ENCODE measurements around the gene MLLT6.

Gene MLLT6

GRCh38 chr17:38715216-38715943, 10.3 kb downstream of the MLLT6 start:
- CTCF ChIA-PET = interaction anchor here (1.3 to 1.8 kb wide), 3 partner anchors 9 to 20 kb away, joined by 4 to 9 read pairs (median 4); no protein-coding TSS in a partner anchor

DNA sequence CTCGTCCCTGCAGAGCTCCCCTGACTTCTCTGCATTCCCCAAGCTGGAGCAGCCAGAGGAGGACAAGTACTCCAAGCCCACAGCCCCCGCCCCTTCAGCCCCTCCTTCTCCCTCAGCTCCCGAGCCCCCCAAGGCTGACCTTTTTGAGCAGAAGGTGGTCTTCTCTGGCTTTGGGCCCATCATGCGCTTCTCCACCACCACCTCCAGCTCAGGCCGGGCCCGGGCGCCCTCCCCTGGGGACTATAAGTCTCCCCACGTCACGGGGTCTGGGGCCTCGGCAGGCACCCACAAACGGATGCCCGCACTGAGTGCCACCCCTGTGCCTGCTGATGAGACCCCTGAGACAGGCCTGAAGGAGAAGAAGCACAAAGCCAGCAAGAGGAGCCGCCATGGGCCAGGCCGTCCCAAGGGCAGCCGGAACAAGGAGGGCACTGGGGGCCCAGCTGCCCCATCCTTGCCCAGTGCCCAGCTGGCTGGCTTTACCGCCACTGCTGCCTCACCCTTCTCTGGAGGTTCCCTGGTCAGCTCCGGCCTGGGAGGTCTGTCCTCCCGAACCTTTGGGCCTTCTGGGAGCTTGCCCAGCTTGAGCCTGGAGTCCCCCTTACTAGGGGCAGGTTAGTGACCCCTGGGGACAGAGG, 11.4 kb downstream of the MLLT6 start:
- H3K4me1 ChIP-seq (ENCODE audit: control extremely low read depth in 1 of 4, control insufficient read depth in 4 of 4, insufficient read depth in 4 of 4, low read length in 3 of 4) = peaks cover 0 to 12% (median 11%) of the 10 kb centered on the region in 4 experiments
- WGBS (ENCODE audit: insufficient coverage) = 92% methylated on average over 10 of the region's 18 CpGs
- H3K36me3 ChIP-seq (ENCODE audit: control insufficient read depth in 4 of 4, insufficient read depth in 4 of 4, low read length in 3 of 4) = peaks cover 16 to 84% (median 67%) of the 10 kb centered on the region in 4 experiments
- POLR2A ChIA-PET = interaction anchor here (1.1 kb wide), 1 partner anchor 21 kb away, joined by 3 read pairs; no protein-coding TSS in a partner anchor
- CTCF ChIA-PET = interaction anchor here (0.8 to 1.7 kb wide), 6 partner anchors 10 to 39 kb away, joined by 3 to 4 read pairs (median 3); no protein-coding TSS in a partner anchor
- DNase-seq = no peak
- H3K27ac ChIP-seq (ENCODE audit: insufficient read depth in 1 of 2, low read depth in 1 of 2, low read length in 2 of 2, poor library complexity in 1 of 2, severe bottlenecking in 2 of 2) = no peak overlapping the region
- no peaks in the 10 kb centered on the region for H3K27me3 ChIP-seq (replicated peaks in 2 of 5; ENCODE audit: control insufficient read depth in 4 of 5, insufficient read depth in 5 of 5, low read length in 4 of 5)
- no peaks in the 10 kb centered on the region for H3K9me3 ChIP-seq (ENCODE audit: control extremely low read depth in 1 of 5, control insufficient read depth in 4 of 5, insufficient read depth in 2 of 5, low read depth in 1 of 5, low read length in 4 of 5)
- H3K4me3 ChIP-seq (ENCODE audit: control insufficient read depth in 1 of 7, extremely low read depth in 1 of 7, insufficient read depth in 4 of 7, low read depth in 2 of 7, low read length in 6 of 7) = no peak overlapping the region

More at GRCh38 chr17:38715216-38715943, 10.3 kb downstream of the MLLT6 start:
- Histone ChIP-seq H3K36me3 (ENCODE audit: control insufficient read depth in 4 of 4, insufficient read depth in 4 of 4, low read length in 3 of 4) (peaks cover 14 to 80% (median 62%) of the 10 kb centered on the region in 4 experiments), H3K9me3 (ENCODE audit: control extremely low read depth in 1 of 5, control insufficient read depth in 4 of 5, insufficient read depth in 2 of 5, low read depth in 1 of 5, low read length in 4 of 5) (no peaks in the 10 kb centered on the region), H3K27me3 (replicated peaks in 2 of 5; ENCODE audit: control insufficient read depth in 4 of 5, insufficient read depth in 5 of 5, low read length in 4 of 5) (no peaks in the 10 kb centered on the region), H3K4me3 (ENCODE audit: control insufficient read depth in 1 of 7, extremely low read depth in 1 of 7, insufficient read depth in 4 of 7, low read depth in 2 of 7, low read length in 6 of 7) (no peak overlapping the region), H3K4me1 (ENCODE audit: control extremely low read depth in 1 of 4, control insufficient read depth in 4 of 4, insufficient read depth in 4 of 4, low read length in 3 of 4) (peaks cover 0 to 23% (median 22%) of the 10 kb centered on the region in 4 experiments), H3K27ac (ENCODE audit: insufficient read depth in 1 of 2, low read depth in 1 of 2, low read length in 2 of 2, poor library complexity in 1 of 2, severe bottlenecking in 2 of 2) (no peak overlapping the region)
- no peak for DNase-seq
- WGBS (ENCODE audit: insufficient coverage) = 89% methylated on average over 3 of the region's 9 CpGs
- POLR2A ChIA-PET = no interaction called here

- peaks cover 0 to 4% (median 3%) of the 10 kb centered on the region in 4 experiments for H3K4me1 ChIP-seq (ENCODE audit: control extremely low read depth in 1 of 4, control insufficient read depth in 4 of 4, insufficient read depth in 4 of 4, low read length in 3 of 4)
- ChIA-PET CTCF (interaction anchor here (0.8 to 1.3 kb wide), 4 partner anchors 10 to 39 kb away, joined by 3 read pairs; no protein-coding TSS in a partner anchor), POLR2A (no interaction called here)
- WGBS (ENCODE audit: insufficient coverage) = 93% methylated on average over 12 of the region's 12 CpGs
- H3K27ac ChIP-seq (ENCODE audit: insufficient read depth in 1 of 2, low read depth in 1 of 2, low read length in 2 of 2, poor library complexity in 1 of 2, severe bottlenecking in 2 of 2) = no peak overlapping the region
- no peak for DNase-seq
- H3K27me3 ChIP-seq (replicated peaks in 2 of 5; ENCODE audit: control insufficient read depth in 4 of 5, insufficient read depth in 5 of 5, low read length in 4 of 5) = no peaks in the 10 kb centered on the region
- peaks cover 18 to 84% (median 66%) of the 10 kb centered on the region in 4 experiments for H3K36me3 ChIP-seq (ENCODE audit: control insufficient read depth in 4 of 4, insufficient read depth in 4 of 4, low read length in 3 of 4)
- no peaks in the 10 kb centered on the region for H3K9me3 ChIP-seq (ENCODE audit: control extremely low read depth in 1 of 5, control insufficient read depth in 4 of 5, insufficient read depth in 2 of 5, low read depth in 1 of 5, low read length in 4 of 5)
- H3K4me3 ChIP-seq (ENCODE audit: control insufficient read depth in 1 of 7, extremely low read depth in 1 of 7, insufficient read depth in 4 of 7, low read depth in 2 of 7, low read length in 6 of 7) = no peak overlapping the region
These were observed 12.2 kb downstream of the MLLT6 start for GRCh38 chr17:38717139-38717745.

- ChIA-PET POLR2A (interaction anchor here (1.2 kb wide), 1 partner anchor 9 kb away, joined by 3 read pairs; no protein-coding TSS in a partner anchor), CTCF (no interaction called here)
- no peak overlapping the region for H3K27ac ChIP-seq (ENCODE audit: insufficient read depth in 1 of 2, low read depth in 1 of 2, low read length in 2 of 2, poor library complexity in 1 of 2, severe bottlenecking in 2 of 2)
- no peak for DNase-seq
- 96% methylated on average over 26 of the region's 29 CpGs for WGBS (ENCODE audit: insufficient coverage)
- H3K27me3 ChIP-seq (replicated peaks in 2 of 5; ENCODE audit: control insufficient read depth in 4 of 5, insufficient read depth in 5 of 5, low read length in 4 of 5) = no peaks in the 10 kb centered on the region
- H3K9me3 ChIP-seq (ENCODE audit: control extremely low read depth in 1 of 5, control insufficient read depth in 4 of 5, insufficient read depth in 2 of 5, low read depth in 1 of 5, low read length in 4 of 5) = no peaks in the 10 kb centered on the region
- H3K4me3 ChIP-seq (ENCODE audit: control insufficient read depth in 1 of 7, extremely low read depth in 1 of 7, insufficient read depth in 4 of 7, low read depth in 2 of 7, low read length in 6 of 7) = no peak overlapping the region
- H3K4me1 ChIP-seq (ENCODE audit: control extremely low read depth in 1 of 4, control insufficient read depth in 4 of 4, insufficient read depth in 4 of 4, low read length in 3 of 4) = peaks cover 0 to 5% (median 2%) of the 10 kb centered on the region in 4 experiments
- peaks cover 15 to 73% (median 54%) of the 10 kb centered on the region in 4 experiments for H3K36me3 ChIP-seq (ENCODE audit: control insufficient read depth in 4 of 4, insufficient read depth in 4 of 4, low read length in 3 of 4)
These were observed 14.3 kb downstream of the MLLT6 start for GRCh38 chr17:38719289-38719942.

DNA sequence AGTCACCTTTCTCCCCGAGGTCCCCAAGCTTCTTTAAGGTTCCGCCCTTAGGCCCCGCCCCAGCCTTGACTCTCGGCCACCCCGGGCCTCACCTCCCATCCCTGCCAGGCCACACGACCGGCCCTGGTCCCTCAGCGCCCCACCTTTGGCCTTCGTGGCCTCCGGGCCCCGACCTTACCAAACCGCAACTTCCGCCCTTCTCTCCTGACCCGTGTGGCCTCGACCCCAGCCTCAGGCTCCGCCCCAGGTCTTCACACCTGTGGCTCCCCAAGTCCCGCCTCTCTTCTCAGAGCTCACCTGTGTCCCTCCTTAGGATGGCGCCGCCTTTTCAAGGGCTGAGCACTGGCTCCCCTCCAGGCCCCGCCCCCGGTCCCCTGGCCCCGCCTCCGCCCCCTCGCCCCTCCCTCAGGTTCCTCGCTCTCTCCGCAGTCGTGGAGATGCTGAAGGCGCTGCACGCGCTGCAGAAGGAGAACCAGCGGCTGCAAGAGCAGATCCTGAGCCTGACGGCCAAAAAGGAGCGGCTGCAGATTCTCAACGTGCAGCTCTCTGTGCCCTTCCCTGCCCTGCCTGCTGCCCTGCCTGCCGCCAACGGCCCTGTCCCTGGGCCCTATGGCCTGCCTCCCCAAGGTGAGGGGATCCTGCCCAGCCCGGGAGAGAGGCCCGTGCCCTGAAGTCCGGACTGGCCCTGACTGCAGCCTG, 15.0 kb downstream of the MLLT6 start:
- H3K27ac ChIP-seq (ENCODE audit: insufficient read depth in 1 of 2, low read depth in 1 of 2, low read length in 2 of 2, poor library complexity in 1 of 2, severe bottlenecking in 2 of 2) = no peak overlapping the region
- H3K4me3 ChIP-seq (ENCODE audit: control insufficient read depth in 1 of 7, extremely low read depth in 1 of 7, insufficient read depth in 4 of 7, low read depth in 2 of 7, low read length in 6 of 7) = no peak overlapping the region
- POLR2A ChIA-PET = interaction anchor here (1.2 kb wide), 1 partner anchor 9 kb away, joined by 3 read pairs; no protein-coding TSS in a partner anchor
- H3K9me3 ChIP-seq (ENCODE audit: control extremely low read depth in 1 of 5, control insufficient read depth in 4 of 5, insufficient read depth in 2 of 5, low read depth in 1 of 5, low read length in 4 of 5) = no peaks in the 10 kb centered on the region
- CTCF ChIA-PET = no interaction called here
- H3K4me1 ChIP-seq (ENCODE audit: control extremely low read depth in 1 of 4, control insufficient read depth in 4 of 4, insufficient read depth in 4 of 4, low read length in 3 of 4) = peaks cover 0 to 12% (median 5%) of the 10 kb centered on the region in 4 experiments
- WGBS (ENCODE audit: insufficient coverage) = 95% methylated on average over 30 of the region's 39 CpGs
- H3K27me3 ChIP-seq (replicated peaks in 2 of 5; ENCODE audit: control insufficient read depth in 4 of 5, insufficient read depth in 5 of 5, low read length in 4 of 5) = no peaks in the 10 kb centered on the region
- H3K36me3 ChIP-seq (ENCODE audit: control insufficient read depth in 4 of 4, insufficient read depth in 4 of 4, low read length in 3 of 4) = peaks cover 15 to 76% (median 51%) of the 10 kb centered on the region in 4 experiments
- DNase-seq = no peak

DNA sequence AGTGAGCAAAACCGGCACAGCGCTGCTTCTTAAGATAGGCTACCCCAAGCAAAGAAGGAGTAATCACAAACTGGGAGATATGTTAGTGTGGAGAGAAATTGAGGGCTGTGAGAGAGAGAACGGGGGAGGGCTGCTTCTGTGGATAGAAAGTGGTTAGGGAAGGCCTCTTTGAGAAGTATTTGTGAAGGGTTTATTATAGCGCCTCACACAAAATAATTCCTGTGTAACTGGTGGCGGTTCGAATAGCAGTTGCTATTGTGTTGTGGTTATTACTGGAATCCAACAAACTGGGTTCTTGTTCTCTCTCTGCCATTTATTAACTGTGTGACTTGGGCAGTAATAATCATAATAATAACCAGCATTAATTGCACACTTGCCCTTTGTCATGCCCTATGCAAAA, 15.9 kb downstream of the MLLT6 start:
- Histone ChIP-seq H3K4me3 (ENCODE audit: control insufficient read depth in 1 of 7, extremely low read depth in 1 of 7, insufficient read depth in 4 of 7, low read depth in 2 of 7, low read length in 6 of 7) (no peak overlapping the region), H3K27ac (ENCODE audit: insufficient read depth in 1 of 2, low read depth in 1 of 2, low read length in 2 of 2, poor library complexity in 1 of 2, severe bottlenecking in 2 of 2) (no peak overlapping the region), H3K9me3 (ENCODE audit: control extremely low read depth in 1 of 5, control insufficient read depth in 4 of 5, insufficient read depth in 2 of 5, low read depth in 1 of 5, low read length in 4 of 5) (no peaks in the 10 kb centered on the region), H3K27me3 (replicated peaks in 2 of 5; ENCODE audit: control insufficient read depth in 4 of 5, insufficient read depth in 5 of 5, low read length in 4 of 5) (no peaks in the 10 kb centered on the region), H3K36me3 (ENCODE audit: control insufficient read depth in 4 of 4, insufficient read depth in 4 of 4, low read length in 3 of 4) (peaks cover 15 to 69% (median 43%) of the 10 kb centered on the region in 4 experiments), H3K4me1 (ENCODE audit: control extremely low read depth in 1 of 4, control insufficient read depth in 4 of 4, insufficient read depth in 4 of 4, low read length in 3 of 4) (peaks cover 0 to 14% (median 7%) of the 10 kb centered on the region in 4 experiments)
- CTCF ChIA-PET = no interaction called here
- POLR2A ChIA-PET = interaction anchor here (1.2 kb wide), 1 partner anchor 10 kb away, joined by 3 read pairs; no protein-coding TSS in a partner anchor
- 82% methylated on average over 3 of the region's 6 CpGs for WGBS (ENCODE audit: insufficient coverage)
- no peak for DNase-seq
